Endothelial cell of umbilical vein (primary cell): ENCODE data around the gene FAM149B1. TPM values are rescaled to one million over a fixed set of nuclear protein-coding genes. Genes with fewer than 3 reads are reported as not detected.

Experiments used
- BruUV-seq: library from RNA; stranded (reverse); fragments of 400-500 nt; replicated peaks from 2 replicates; lab custom pipeline; 2021; lab: Mats Ljungman, UMichigan
- CTCF ChIA-PET: fragments of 300-600, 350-600 bp; sonication (Branson Sonifier 250); formaldehyde crosslinking; loops from one replicate; lab custom pipeline; 2021; ENCODE audit warnings: antibody characterized with exemption, inconsistent platforms; lab: Charles Lee
- POLR2A ChIA-PET: fragments of 300-600, 350-600 bp; sonication (Branson Sonifier 250); formaldehyde crosslinking; loops from one replicate; lab custom pipeline; 2021; ENCODE audit warnings: antibody characterized with exemption, inconsistent platforms; lab: Charles Lee
- DNase-seq: peaks from one replicate; pipeline ENCODE4 v3.0.0-alpha.2; 2011; ENCODE audit warnings: low read depth, low spot score
- FAIRE-seq: peaks from 2 replicates; lab custom pipeline; 2011; peaks lifted over from hg19 to GRCh38; lab: Jason Lieb, UNC
- H2AFZ ChIP-seq: 2 replicates; pipeline ENCODE4 v1.6.0; 2012; ENCODE audit warnings: low read depth, low read length, control low read depth, inconsistent platforms
- H3K27ac ChIP-seq: 2 replicates; pipeline ENCODE4 v1.5.1; 2011; ENCODE audit warnings: low read depth, mild to moderate bottlenecking, control low read depth, low read length, moderate library complexity; ENCODE audit not compliant: insufficient read depth
- H3K27me3 ChIP-seq, 2 experiments: 2 replicates each; pipeline versions ENCODE4 v1.6.0 to v1.6.1; 2011; ENCODE audit warnings: low read length in 2 of 2, mixed read lengths in 1 of 2; ENCODE audit not compliant: control insufficient read depth in 2 of 2, insufficient read depth in 2 of 2
- H3K36me3 ChIP-seq, 2 experiments: 2 replicates in 1 of 2; 3 replicates in 1 of 2; pipeline ENCODE4 v1.5.1; 2011; ENCODE audit warnings: low read length in 2 of 2, mild to moderate bottlenecking in 1 of 2, moderate library complexity in 1 of 2; ENCODE audit not compliant: control insufficient read depth in 2 of 2, insufficient read depth in 2 of 2; ENCODE audit errors: extremely low read depth in 1 of 2
- H3K4me1 ChIP-seq: 3 replicates; pipeline ENCODE4 v1.5.1; 2011; ENCODE audit warnings: mild to moderate bottlenecking, low read length; ENCODE audit not compliant: control insufficient read depth, insufficient read depth; ENCODE audit errors: extremely low read depth
- H3K4me2 ChIP-seq: 2 replicates; pipeline ENCODE4 v1.6.1; 2011; ENCODE audit warnings: low read length, control low read depth, mixed read lengths; ENCODE audit not compliant: insufficient read depth
- H3K4me3 ChIP-seq, 3 experiments: fragments of 200-600 bp in 1 of 3; sonication (generic), shearing (Covaris generic) in 1 of 3; replicated peaks in 1 of 3; 2 replicates each; pipeline ENCODE4 v1.5.1; 2011 to 2016; ENCODE audit warnings: control low read depth in 3 of 3, low read length in 3 of 3, mild to moderate bottlenecking in 2 of 3, inconsistent platforms in 1 of 3, low read depth in 1 of 3, moderate library complexity in 1 of 3; ENCODE audit not compliant: insufficient read depth in 1 of 3
- H3K79me2 ChIP-seq: 2 replicates; pipeline ENCODE4 v1.6.0; 2012; ENCODE audit warnings: low read length, inconsistent platforms; ENCODE audit not compliant: control insufficient read depth, insufficient read depth
- H3K9ac ChIP-seq: replicated peaks from 2 replicates; pipeline ENCODE3; 2011; ENCODE audit warnings: low read length, control low read depth; ENCODE audit not compliant: insufficient read depth; ENCODE audit errors: extremely low read depth
- H3K9me1 ChIP-seq: replicated peaks from 3 replicates; pipeline ENCODE4 v1.6.0; 2011; ENCODE audit warnings: mild to moderate bottlenecking, low read length; ENCODE audit not compliant: control insufficient read depth, insufficient read depth; ENCODE audit errors: extremely low read depth
- H3K9me3 ChIP-seq: replicated peaks from 2 replicates; pipeline ENCODE4 v1.5.1; 2012; ENCODE audit warnings: low read length, inconsistent platforms; ENCODE audit not compliant: control insufficient read depth, insufficient read depth
- H4K20me1 ChIP-seq: replicated peaks from 2 replicates; pipeline ENCODE3; 2011; ENCODE audit warnings: mild to moderate bottlenecking, low read length; ENCODE audit not compliant: control insufficient read depth, insufficient read depth; ENCODE audit errors: extremely low read depth
- CTCF ChIP-seq, 2 donors: IDR thresholded peaks; 1 replicate in 1 of 2; 2 replicates in 1 of 2; pipeline ENCODE4 v1.5.1; 2011; ENCODE audit warnings: low read length in 2 of 2, mild to moderate bottlenecking in 2 of 2, moderate library complexity in 2 of 2, control low read depth in 1 of 2, inconsistent platforms in 1 of 2, low read depth in 1 of 2; ENCODE audit not compliant: insufficient read depth in 1 of 2; ENCODE audit errors: extremely low read depth in 1 of 2
- EZH2 ChIP-seq: IDR thresholded peaks from 2 replicates; pipeline ENCODE4 v1.6.1; 2012; ENCODE audit warnings: borderline replicate concordance, low read depth, mild to moderate bottlenecking, moderate library complexity, low read length, inconsistent platforms; ENCODE audit not compliant: severe bottlenecking
- FOS ChIP-seq: IDR thresholded peaks from 2 replicates; pipeline ENCODE4 v1.6.1; 2011; ENCODE audit warnings: mild to moderate bottlenecking, low read length, moderate library complexity, borderline replicate concordance; ENCODE audit not compliant: insufficient read depth
- GATA2 ChIP-seq: IDR thresholded peaks from 2 replicates; pipeline ENCODE4 v1.7.0; 2011; ENCODE audit warnings: low read depth, mild to moderate bottlenecking, moderate library complexity, mixed read lengths, low read length; ENCODE audit not compliant: insufficient read length, insufficient read depth
- JUN ChIP-seq: IDR thresholded peaks from 2 replicates; pipeline ENCODE4 v1.6.1; 2011; ENCODE audit warnings: borderline replicate concordance, low read depth; ENCODE audit not compliant: insufficient read length, insufficient read depth
- MAX ChIP-seq: IDR thresholded peaks from 2 replicates; pipeline ENCODE4 v1.6.1; 2011; ENCODE audit not compliant: insufficient read depth, insufficient read length
- MYC ChIP-seq: IDR thresholded peaks from one replicate; pipeline ENCODE4 v1.6.1; 2011; ENCODE audit warnings: mild to moderate bottlenecking, low read depth, low read length
- POLR2A ChIP-seq: IDR thresholded peaks from 2 replicates; pipeline ENCODE4 v1.6.1; 2012; ENCODE audit warnings: low read depth, mild to moderate bottlenecking, control low read depth, low read length
- POLR2AphosphoS5 ChIP-seq: IDR thresholded peaks from 2 replicates; pipeline ENCODE4 v1.6.1; 2012; ENCODE audit warnings: low read depth, mild to moderate bottlenecking, control low read depth, low read length, moderate library complexity; ENCODE audit not compliant: insufficient read depth
- dilution Hi-C: fragments of 300-500 bp; cut with MboI; formaldehyde crosslinking; loops from one replicate; pipeline ENCODE4 v1.15.0; 2019; ENCODE audit warnings: low sequenced_read_pairs; ENCODE audit not compliant: extremely low pct_ligation_motif_present
- intact Hi-C: fragments of 100-400 bp; cut with micrococcal nuclease; formaldehyde crosslinking; loops from one replicate; pipeline ENCODE4 v1.10.0; 2022
- polyA plus RNA-seq, 4 experiments: library from polyadenylated mRNA; depleted of rRNA in 3 of 4; stranded (reverse) in 3 of 4; unstranded in 1 of 4; fragments of >200 nt; gene quantifications; 2 replicates each; pipeline versions ENCODE4 v1.2.1 to v1.2.3, GENCODE V29; 2011 to 2012; ENCODE audit warnings: missing spikeins in 1 of 4
- total RNA-seq: library from RNA; stranded (reverse); gene quantifications from 2 replicates; pipeline ENCODE4 v1.2.3, GENCODE V29; 2021

The FAM149B1 gene
- total and polyA plus RNA-seq, 2 donors (not counting 3 experiments of a cell fraction or from before 2014, with no cell fraction given) = 19.5 to 26.7 TPM

- no peaks in the 10 kb centered on the region for H3K36me3 ChIP-seq
- no peaks in the 10 kb centered on the region for H3K4me1 ChIP-seq
- no peak for TF ChIP-seq FOS
- no peak for TF ChIP-seq EZH2
- TF ChIP-seq MYC = no peak
- no peak for TF ChIP-seq CTCF (IDR thresholded peaks at IDR 0.05; ENCODE audit: extremely low read depth in 1 of 2, insufficient read depth in 1 of 2, low read depth in 1 of 2, low read length in 2 of 2)
- TF ChIP-seq POLR2AphosphoS5 = no peak
- TF ChIP-seq POLR2A = no peak
- TF ChIP-seq GATA2 = no peak
- no peak for TF ChIP-seq JUN
- TF ChIP-seq MAX = no peak
- ChIA-PET POLR2A (no interaction called here), CTCF (no interaction called here)
- FAIRE-seq = no peak
- no peak overlapping the region for H3K27ac ChIP-seq
- no peaks in the 10 kb centered on the region for H3K79me2 ChIP-seq
- no peak overlapping the region for H3K4me2 ChIP-seq
- dilution Hi-C loops = no loop called here
- no peak for DNase-seq
- H4K20me1 ChIP-seq = no peaks in the 10 kb centered on the region
- intact Hi-C loops = no loop called here
- H2AFZ ChIP-seq = no peak overlapping the region
- H3K4me3 ChIP-seq = no peak overlapping the region
- H3K27me3 ChIP-seq = no peaks in the 10 kb centered on the region
- BruUV-seq = no TSS peak
- H3K9me3 ChIP-seq = no peaks in the 10 kb centered on the region
- H3K9ac ChIP-seq = no peak overlapping the region
- no peaks in the 10 kb centered on the region for H3K9me1 ChIP-seq
Observed at GRCh38 chr10:73190188-73190587, 22.3 kb downstream of the FAM149B1 start.
